HG03159 (cell line): Measurements from ENCODE around the gene HYI.
"Not testable (repeated sequence)": the region's sequence is repeated elsewhere in the genome, so short reads cannot be mapped to it uniquely, and the experiment has no call there.

Experiments
- ATAC-seq: cut with Tn5 transposase; IDR thresholded peaks from one replicate; pipeline ENCODE4 v1.9.1; 2021; ENCODE audit warnings: mild to moderate bottlenecking, moderate library complexity; ENCODE audit not compliant: unreplicated experiment

Gene HYI

DNA sequence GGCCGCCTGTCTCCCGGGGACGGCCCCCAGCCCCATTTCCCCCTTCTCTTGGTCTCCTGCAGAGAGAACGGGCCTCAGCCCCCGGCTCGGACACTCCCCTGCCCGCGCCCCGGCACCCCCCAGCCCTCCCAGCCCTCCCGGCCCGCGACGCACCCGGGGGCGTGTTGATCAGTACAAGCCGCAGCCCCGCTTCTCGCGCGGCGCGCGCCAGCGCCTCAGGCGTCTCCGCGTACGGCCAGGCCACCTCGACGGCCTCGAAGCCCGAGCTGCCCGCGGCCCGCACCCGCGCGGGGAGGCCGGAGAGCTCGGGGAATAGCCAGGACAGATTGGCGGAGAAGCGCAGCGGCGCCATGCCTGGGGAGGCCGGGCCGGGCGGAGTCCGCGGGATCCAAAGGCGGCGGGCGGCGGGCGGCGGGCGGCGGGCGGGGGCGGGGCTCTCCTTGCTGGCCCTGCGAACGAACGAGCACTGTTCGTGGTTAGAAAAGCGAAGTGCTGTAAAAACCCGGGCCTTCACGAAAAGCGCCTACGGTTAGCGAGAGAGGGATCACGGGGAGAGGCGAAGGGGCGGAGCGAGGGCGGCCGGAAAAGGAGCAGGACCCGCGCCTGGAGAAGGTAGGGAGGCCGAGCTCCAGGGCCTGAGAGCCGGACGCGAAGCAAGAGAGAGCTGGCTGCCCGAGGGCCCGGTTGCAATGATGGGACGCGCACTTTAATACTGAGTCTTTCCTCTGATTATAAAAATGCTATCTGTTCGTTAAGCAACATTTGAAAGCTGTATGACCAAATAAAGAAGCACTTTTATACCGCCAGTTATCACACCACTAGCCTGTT, at the start of gene HYI:
TSS of gene HYI (minus strand) at position 490 of the 828 bp plus-strand sequence. CDS start at position 352, 138 bp downstream.
- no peak for ATAC-seq

DNA sequence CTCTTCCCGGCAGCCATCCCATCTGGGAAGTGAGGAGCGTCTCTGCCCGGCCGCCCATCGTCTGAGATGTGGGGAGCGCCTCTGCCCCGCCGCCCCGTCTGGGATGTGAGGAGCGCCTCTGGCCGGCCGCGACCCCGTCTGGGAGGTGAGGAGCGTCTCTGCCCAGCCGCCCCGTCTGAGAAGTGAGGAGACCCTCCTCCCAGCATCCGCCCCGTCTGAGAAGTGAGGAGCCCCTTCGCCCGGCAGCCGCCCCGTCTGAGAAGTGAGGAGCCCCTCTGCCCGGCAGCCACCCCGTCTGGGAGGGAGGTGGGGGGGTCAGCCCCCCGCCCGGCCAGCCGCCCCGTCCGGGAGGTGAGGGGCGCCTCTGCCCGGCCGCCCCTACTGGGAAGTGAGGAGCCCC, 48.1 kb upstream of the HYI start:
- not testable (repeated sequence) for ATAC-seq

DNA sequence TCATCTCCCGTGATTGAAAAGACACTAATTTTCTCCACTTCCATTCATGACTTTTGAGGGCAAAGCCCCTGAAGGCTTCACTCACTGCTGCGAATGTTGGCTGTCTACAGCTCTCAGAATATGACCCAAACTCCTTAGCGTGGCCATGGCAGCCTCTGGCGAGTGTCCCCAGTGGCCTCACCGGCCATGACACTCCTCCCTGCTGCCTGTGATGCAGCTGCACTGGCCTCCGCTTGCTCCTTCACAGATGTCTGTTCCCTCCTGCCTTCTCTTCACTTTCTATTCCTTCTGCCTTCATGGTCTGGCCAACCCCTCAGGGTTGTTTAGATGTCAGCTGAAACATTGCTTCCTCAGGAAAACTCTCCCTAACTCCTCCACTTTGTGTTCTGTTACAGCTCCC, 46.2 kb upstream of the HYI start:
- no peak for ATAC-seq

DNA sequence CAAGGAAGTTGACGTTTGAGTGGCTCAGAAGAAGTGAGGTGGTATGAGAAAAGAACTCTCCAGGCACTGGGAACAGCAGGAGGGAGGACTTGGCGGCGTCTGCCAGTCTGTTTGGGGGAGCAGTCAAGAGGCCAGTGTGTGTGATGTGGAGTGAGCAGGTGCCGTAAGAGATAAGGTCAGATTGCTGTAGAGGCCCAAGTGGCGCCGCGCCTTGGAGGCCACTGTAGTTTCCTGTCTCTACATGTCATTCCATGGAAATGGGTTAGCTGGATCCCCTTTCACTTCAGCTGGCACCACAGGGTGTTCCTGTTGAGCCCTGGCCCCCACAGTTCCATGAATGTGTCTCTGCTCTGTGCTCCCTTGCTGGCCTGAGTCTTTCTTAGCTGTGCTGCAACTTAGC, 41.5 kb upstream of the HYI start:
- no peak for ATAC-seq

GRCh38 chr1:43493661-43494450, 40.1 kb upstream of the HYI start:
- ATAC-seq = no peak

DNA sequence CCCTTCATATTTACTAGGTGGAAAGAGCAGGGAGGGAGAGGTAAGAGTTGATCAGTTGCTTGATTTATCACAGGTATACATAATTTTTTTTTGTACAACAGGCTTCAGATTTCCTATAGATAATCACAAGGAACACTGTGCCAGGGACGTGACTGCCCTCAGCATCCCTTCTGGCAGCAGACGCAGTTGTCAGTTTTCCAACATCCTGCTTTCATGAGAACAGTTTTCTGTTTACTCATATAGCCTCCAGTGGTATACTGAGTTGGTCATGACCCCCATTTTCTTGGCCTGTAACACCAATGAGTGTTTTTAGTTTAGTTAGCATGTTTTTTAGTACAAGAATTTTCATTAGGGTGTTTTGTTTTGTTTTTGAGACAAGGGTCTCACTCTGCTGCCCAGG, 39.1 kb upstream of the HYI start:
- ATAC-seq = no peak

- no peak for ATAC-seq
Measured at GRCh38 chr1:43491061-43491460, 37.3 kb upstream of the HYI start.

GRCh38 chr1:43488165-43488564, 34.4 kb upstream of the HYI start:
- no peak for ATAC-seq

GRCh38 chr1:43484367-43484766, 30.6 kb upstream of the HYI start:
- no peak for ATAC-seq

DNA sequence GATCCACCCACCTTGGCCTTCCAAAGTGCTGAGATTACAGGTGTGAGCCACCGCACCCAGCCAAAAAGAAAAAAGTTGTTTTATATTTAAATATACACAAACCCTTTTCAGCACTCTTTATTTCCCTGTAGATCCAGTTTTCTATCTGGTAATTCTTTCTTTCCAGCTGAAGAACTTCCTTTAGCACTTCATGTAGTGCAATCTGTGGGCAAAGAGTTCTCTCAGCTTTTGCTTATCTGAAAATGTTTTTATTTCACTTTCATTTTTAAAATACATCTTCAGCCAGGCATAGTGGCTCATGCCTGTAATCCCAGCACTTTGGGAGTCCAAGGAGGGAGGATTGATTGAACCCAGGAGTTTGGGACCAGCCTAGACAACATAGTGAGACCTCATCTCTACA, 28.5 kb upstream of the HYI start:
- no peak for ATAC-seq

- no peak for ATAC-seq
Measured at GRCh38 chr1:43481491-43481890, 27.8 kb upstream of the HYI start.

DNA sequence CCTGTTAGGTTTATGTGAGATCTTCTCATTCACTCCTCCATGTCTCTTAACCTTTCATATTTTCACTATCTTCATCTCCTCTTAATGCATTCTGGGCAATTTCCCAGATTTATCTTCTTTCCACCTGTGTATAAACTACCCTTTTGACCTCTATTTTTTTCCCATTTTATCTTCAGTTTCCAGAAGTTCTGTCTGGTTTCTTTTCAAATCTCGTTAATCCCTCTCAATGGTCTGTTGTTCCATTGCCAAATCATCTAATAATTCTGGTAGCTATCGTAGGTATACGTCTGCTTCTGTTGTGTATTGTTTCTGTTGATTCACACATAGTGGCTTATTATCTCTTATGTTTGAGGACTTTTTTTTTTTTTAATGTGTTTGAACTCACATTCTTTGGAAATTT, 25.7 kb upstream of the HYI start:
- no peak for ATAC-seq

DNA sequence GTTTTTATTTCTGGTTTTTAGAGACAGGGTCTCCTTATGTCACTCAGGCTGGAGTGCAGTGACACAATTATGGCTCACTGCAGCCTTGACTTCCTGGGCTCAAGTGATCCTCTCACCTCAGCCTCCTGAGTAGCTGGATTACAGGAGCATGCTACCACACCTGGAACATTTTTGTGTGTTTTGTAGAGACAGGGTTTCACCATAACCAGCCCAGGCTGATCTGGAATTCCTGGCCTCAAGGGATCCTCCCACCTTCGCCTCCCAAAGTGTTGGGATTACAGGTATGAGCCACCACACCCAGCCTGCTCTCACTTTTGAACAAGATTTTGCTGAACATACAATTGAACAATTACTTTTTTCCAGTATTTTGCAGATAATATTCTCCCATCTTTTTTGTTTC, 24.0 kb upstream of the HYI start:
- no peak for ATAC-seq

GRCh38 chr1:43475611-43476401, 22.1 kb upstream of the HYI start:
- not testable (repeated sequence) for ATAC-seq

GRCh38 chr1:43473463-43473862, 19.7 kb upstream of the HYI start:
- ATAC-seq = no peak

DNA sequence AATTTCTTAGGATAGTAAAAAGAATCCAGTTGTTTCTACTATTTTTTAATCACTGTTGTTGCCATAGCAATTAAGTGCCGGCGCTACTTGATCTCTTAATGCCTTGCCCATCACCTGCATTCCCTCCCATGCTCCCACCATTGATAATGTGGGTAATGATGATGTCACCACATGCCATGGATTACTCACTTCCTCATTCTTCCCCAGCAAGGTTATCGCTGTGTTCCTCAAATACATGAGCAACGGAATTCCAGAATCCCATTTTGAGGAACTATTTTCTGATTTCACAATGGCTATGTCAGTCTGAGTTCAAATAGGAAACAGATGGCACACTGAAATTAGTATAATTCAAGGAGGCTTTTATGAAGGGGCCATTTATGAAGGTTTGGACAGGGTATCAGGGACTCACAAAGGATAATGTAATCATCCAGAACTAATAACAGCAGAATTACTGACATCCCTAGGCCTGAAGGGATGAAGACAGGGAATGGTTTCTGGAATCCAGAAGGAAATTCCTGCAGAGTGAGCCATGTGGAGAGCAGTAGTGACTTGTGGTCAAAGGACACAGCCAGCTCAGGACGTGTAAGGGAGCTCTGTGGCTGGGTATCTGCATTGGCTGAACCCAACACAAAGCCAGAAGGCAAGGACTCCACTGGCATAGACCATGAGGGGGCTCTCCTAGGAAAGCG, 18.9 kb upstream of the HYI start:
- ATAC-seq = not testable (repeated sequence)

- ATAC-seq = no peak
Measured at GRCh38 chr1:43472087-43472462, 18.3 kb upstream of the HYI start.

DNA sequence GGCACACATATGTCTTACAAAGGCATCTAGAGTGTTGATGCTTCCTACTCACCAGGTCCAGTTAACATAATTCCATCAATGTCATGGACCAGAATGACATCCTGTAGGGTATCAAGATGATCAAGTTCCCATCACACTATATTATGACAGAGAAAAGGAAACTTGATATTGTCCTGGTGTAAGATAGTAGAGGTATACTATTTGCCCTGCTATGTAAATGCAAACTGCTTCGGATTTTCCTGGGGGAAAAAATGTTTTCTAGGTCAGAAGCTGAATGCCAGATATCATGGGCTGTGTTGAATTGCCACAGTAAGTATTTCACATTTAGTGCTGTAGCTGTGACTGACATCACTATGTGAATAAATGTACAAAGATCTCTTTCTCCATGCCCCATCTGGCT, 16.2 kb upstream of the HYI start:
- ATAC-seq = no peak

DNA sequence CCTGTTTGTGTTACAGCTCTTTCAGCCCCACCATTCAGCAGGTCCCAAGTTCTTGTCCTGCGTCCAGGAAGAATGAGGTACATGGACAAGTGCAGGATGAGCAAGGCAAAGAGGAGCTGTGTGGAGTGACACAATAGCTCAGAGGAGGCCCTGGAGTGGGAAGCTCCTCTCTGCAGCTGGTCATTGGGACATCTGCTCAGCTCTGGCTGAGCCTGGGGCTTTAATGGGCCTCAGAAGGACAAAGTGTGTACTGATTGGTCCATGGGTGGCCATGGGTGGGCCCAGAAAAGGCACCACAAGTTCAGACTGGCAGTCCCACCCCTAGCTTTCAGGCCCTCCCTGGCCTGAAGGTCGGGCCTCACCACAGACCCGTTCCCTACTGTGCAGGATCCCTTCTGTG, 14.7 kb upstream of the HYI start:
- ATAC-seq = no peak

- ATAC-seq = no peak
Measured at GRCh38 chr1:43466403-43466802, 12.7 kb upstream of the HYI start.

GRCh38 chr1:43465505-43466067, 11.9 kb upstream of the HYI start:
- ATAC-seq = no peak
